Uterus (tissue), 2 donors: ENCODE results near the gene HOMER3.

Experiments used
- POLR2A ChIP-seq, 2 donors: fragments of 450-650 bp; IDR thresholded peaks; one replicate each; pipeline ENCODE4 v1.6.1; 2016; ENCODE audit warnings: antibody characterized with exemption in 2 of 2, mild to moderate bottlenecking in 1 of 2, moderate library complexity in 1 of 2
- TF ChIP-seq, protein P1 (sequence below), 4 experiments: fragments of 200-600 bp in 2 of 4; fragments of 450-650 bp in 2 of 4; sonication (generic) in 2 of 4; IDR thresholded peaks; one replicate each; pipeline ENCODE4 v1.5.1; 2016 to 2019; ENCODE audit warnings: antibody characterized with exemption in 4 of 4, mild to moderate bottlenecking in 2 of 4, moderate library complexity in 1 of 4

DNA sequence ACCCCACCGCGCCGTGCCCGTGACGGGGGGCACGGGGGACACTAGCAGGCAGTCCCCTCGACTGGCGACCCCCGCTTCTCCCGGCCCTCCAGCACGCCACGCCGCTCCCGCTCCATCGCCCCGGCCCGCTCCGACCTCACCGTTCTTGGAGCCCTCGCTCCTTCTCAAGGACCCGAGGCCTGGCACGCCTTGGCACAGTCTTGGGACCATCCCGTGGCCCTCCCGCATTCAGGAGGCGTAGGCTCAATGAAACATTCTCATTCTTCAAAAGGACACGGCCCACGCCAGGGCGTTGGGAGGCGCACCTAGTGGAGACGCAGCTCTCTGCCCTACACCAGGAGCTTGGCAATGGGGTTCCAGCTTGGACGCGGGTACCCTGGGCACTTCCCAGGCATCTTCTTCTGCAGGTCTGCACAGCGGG, 44.6 kb downstream of the HOMER3 start:
- no peak for TF ChIP-seq POLR2A (IDR thresholded peaks at IDR 0.05)
- TF ChIP-seq, protein P1, sequence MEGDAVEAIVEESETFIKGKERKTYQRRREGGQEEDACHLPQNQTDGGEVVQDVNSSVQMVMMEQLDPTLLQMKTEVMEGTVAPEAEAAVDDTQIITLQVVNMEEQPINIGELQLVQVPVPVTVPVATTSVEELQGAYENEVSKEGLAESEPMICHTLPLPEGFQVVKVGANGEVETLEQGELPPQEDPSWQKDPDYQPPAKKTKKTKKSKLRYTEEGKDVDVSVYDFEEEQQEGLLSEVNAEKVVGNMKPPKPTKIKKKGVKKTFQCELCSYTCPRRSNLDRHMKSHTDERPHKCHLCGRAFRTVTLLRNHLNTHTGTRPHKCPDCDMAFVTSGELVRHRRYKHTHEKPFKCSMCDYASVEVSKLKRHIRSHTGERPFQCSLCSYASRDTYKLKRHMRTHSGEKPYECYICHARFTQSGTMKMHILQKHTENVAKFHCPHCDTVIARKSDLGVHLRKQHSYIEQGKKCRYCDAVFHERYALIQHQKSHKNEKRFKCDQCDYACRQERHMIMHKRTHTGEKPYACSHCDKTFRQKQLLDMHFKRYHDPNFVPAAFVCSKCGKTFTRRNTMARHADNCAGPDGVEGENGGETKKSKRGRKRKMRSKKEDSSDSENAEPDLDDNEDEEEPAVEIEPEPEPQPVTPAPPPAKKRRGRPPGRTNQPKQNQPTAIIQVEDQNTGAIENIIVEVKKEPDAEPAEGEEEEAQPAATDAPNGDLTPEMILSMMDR (IDR thresholded peaks at IDR 0.05) = no peak
